ENCODE results near the gene ABHD10. TPM values are rescaled to one million over a fixed set of nuclear protein-coding genes. Genes with fewer than 3 reads are reported as not detected.

ABHD10 gene
- total and polyA plus RNA-seq, 10 donors: 24.2 to 34.8 (median 28.3) TPM

- TF ChIP-seq CTCF (IDR thresholded peaks at IDR 0.05 in 8 of 11, conservative IDR thresholded peaks at IDR 0.05 in 3 of 11): no peak
- TF ChIP-seq POLR2A (IDR thresholded peaks at IDR 0.05): no peak
- TF ChIP-seq POLR2AphosphoS5 (IDR thresholded peaks at IDR 0.05): no peak
- H3K27me3 ChIP-seq (replicated peaks in 1 of 7): peaks cover 0 to 5% (median 0%) of the 10 kb centered on the region in 7 donors
- no peak overlapping the region for H3K4me3 ChIP-seq
- no peak overlapping the region for H3K27ac ChIP-seq
- WGBS, 5 donors: 60 to 86% (median 68%) methylated on average over 4 of the region's 4 CpGs
- H3K4me1 ChIP-seq: peaks cover 0 to 3% (median 0%) of the 10 kb centered on the region in 6 donors
- intact Hi-C loops (cut with DNase I; ENCODE audit: low total_unique reads): no loop called here
- no peaks in the 10 kb centered on the region for H3K36me3 ChIP-seq
- DNase-seq: no peak
- H3K9me3 ChIP-seq: no peaks in the 10 kb centered on the region
Observed at GRCh38 chr3:112005091-112005672, 26.4 kb downstream of the ABHD10 start.

- intact Hi-C loops (cut with DNase I; ENCODE audit: low total_unique reads): no loop called here
- DNase-seq: no peak
- 54 to 94% (median 65%) methylated on average over 1 of the region's 1 CpG for WGBS, 5 donors
- Histone ChIP-seq H3K4me3 (no peak overlapping the region), H3K27me3 (replicated peaks in 1 of 7) (no peaks in the 10 kb centered on the region), H3K9me3 (no peaks in the 10 kb centered on the region), H3K27ac (no peak overlapping the region), H3K4me1 (peaks cover 0 to 6% (median 2%) of the 10 kb centered on the region in 6 donors), H3K36me3 (no peaks in the 10 kb centered on the region)
- no peak for TF ChIP-seq POLR2A (IDR thresholded peaks at IDR 0.05)
- no peak for TF ChIP-seq CTCF (IDR thresholded peaks at IDR 0.05 in 8 of 11, conservative IDR thresholded peaks at IDR 0.05 in 3 of 11)
- no peak for TF ChIP-seq POLR2AphosphoS5 (IDR thresholded peaks at IDR 0.05)
Observed at GRCh38 chr3:112007633-112008032, 28.8 kb downstream of the ABHD10 start.

GRCh38 chr3:112009670-112010069 lies 30.8 kb downstream of the ABHD10 start:
- H3K4me1 ChIP-seq: peaks cover 0 to 18% (median 12%) of the 10 kb centered on the region in 6 donors
- no peak overlapping the region for H3K27ac ChIP-seq
- intact Hi-C loops (cut with DNase I; ENCODE audit: low total_unique reads): no loop called here
- no peaks in the 10 kb centered on the region for H3K36me3 ChIP-seq
- TF ChIP-seq POLR2A (IDR thresholded peaks at IDR 0.05): no peak
- TF ChIP-seq CTCF (IDR thresholded peaks at IDR 0.05 in 8 of 11, conservative IDR thresholded peaks at IDR 0.05 in 3 of 11): no peak
- no peak for TF ChIP-seq POLR2AphosphoS5 (IDR thresholded peaks at IDR 0.05)
- H3K4me3 ChIP-seq: no peak overlapping the region
- WGBS, 5 donors: 70 to 88% (median 77%) methylated on average over 2 of the region's 2 CpGs
- H3K9me3 ChIP-seq: no peaks in the 10 kb centered on the region
- no peak for DNase-seq
- no peaks in the 10 kb centered on the region for H3K27me3 ChIP-seq (replicated peaks in 1 of 7)

GRCh38 chr3:112010636-112011035 lies 31.8 kb downstream of the ABHD10 start:
- no peak for DNase-seq
- no peaks in the 10 kb centered on the region for H3K9me3 ChIP-seq
- H3K4me1 ChIP-seq: peaks cover 0 to 18% (median 12%) of the 10 kb centered on the region in 6 donors
- H3K36me3 ChIP-seq: no peaks in the 10 kb centered on the region
- no peak overlapping the region for H3K27ac ChIP-seq
- intact Hi-C loops (cut with DNase I; ENCODE audit: low total_unique reads): no loop called here
- H3K4me3 ChIP-seq: no peak overlapping the region
- no peak for TF ChIP-seq POLR2AphosphoS5 (IDR thresholded peaks at IDR 0.05)
- TF ChIP-seq CTCF (IDR thresholded peaks at IDR 0.05 in 8 of 11, conservative IDR thresholded peaks at IDR 0.05 in 3 of 11): no peak
- TF ChIP-seq POLR2A (IDR thresholded peaks at IDR 0.05): no peak
- WGBS, 5 donors: 71 to 88% (median 82%) methylated on average over 3 of the region's 3 CpGs
- no peaks in the 10 kb centered on the region for H3K27me3 ChIP-seq (replicated peaks in 1 of 7)
